Hepatocyte (in vitro differentiated cells): ENCODE data around the gene YBX2.

ENCODE experiments used
- EZH2phosphoT487 ChIP-seq: fragments of 200-600 bp; sonication (generic); IDR thresholded peaks from one replicate; pipeline ENCODE4 v1.6.1; 2018; ENCODE audit warnings: antibody characterized with exemption, mild to moderate bottlenecking, low read depth, moderate library complexity; ENCODE audit not compliant: unreplicated experiment, severe bottlenecking
- TF ChIP-seq, protein P1 (sequence below): fragments of 200-600 bp; sonication (generic); IDR thresholded peaks from 2 replicates; pipeline ENCODE4 v1.5.1; 2016; ENCODE audit warnings: antibody characterized with exemption, mild to moderate bottlenecking; ENCODE audit not compliant: poor library complexity

DNA sequence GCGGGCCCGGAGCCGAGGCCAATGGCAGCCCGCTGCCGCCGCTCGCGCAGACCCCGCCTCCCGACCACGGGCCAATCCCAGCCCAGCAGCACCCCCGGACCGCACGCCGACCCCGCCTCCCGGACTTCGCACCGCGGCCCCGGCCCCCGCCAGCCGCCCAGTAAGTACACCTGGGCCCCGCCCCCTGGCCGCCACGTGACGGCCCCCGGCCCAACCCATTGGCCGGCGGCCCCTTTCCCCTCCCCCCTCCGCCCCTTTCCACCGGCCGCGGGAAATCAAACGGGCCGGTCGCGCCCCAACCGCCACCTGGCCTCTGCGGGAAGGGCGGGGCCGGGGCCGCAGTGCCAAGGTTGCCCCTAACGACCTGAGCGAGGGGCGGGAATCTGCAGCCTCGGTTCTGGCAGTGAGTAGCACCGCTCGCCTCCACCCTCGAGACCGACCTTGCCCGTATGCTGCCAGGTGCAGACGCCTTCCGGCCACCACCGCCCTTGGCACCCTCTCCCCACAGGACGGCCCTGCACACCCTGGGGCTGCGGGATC, at the start of gene YBX2:
- TF ChIP-seq, protein P1, sequence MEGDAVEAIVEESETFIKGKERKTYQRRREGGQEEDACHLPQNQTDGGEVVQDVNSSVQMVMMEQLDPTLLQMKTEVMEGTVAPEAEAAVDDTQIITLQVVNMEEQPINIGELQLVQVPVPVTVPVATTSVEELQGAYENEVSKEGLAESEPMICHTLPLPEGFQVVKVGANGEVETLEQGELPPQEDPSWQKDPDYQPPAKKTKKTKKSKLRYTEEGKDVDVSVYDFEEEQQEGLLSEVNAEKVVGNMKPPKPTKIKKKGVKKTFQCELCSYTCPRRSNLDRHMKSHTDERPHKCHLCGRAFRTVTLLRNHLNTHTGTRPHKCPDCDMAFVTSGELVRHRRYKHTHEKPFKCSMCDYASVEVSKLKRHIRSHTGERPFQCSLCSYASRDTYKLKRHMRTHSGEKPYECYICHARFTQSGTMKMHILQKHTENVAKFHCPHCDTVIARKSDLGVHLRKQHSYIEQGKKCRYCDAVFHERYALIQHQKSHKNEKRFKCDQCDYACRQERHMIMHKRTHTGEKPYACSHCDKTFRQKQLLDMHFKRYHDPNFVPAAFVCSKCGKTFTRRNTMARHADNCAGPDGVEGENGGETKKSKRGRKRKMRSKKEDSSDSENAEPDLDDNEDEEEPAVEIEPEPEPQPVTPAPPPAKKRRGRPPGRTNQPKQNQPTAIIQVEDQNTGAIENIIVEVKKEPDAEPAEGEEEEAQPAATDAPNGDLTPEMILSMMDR, result no peak
- no peak for TF ChIP-seq EZH2phosphoT487
